ENCODE measurements around the gene SCGB1C1.
"Not testable (repeated sequence)": the region's sequence is repeated elsewhere in the genome, so short reads cannot be mapped to it uniquely, and the experiment has no call there.

The SCGB1C1 gene

DNA sequence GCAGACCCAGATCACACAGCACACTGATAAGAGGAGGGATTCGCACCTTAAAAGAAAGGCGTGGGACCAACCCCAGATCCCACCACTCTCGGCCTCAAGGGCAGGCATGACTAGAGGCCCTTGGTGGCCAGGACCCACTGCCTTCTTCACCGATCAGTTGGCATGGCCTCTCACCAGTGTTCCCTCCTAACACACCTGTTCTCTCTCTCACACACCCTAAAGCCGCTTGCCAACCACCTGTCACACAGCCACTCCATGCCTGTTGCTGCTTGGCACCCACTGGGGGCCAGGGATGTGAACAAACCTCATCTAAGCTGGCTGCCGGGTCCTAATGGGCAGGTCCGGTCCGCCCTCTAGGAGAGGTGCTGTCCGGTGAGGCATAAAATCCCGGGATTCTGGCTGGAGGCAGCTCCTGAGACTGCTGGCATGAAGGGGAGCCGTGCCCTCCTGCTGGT is at the start of gene SCGB1C1:
Gene SCGB1C1 (plus strand): TSS at position 405 of the 455 bp plus-strand sequence. CDS start 22 bp downstream, at position 427.
- DNase-seq = not testable (repeated sequence)

DNA sequence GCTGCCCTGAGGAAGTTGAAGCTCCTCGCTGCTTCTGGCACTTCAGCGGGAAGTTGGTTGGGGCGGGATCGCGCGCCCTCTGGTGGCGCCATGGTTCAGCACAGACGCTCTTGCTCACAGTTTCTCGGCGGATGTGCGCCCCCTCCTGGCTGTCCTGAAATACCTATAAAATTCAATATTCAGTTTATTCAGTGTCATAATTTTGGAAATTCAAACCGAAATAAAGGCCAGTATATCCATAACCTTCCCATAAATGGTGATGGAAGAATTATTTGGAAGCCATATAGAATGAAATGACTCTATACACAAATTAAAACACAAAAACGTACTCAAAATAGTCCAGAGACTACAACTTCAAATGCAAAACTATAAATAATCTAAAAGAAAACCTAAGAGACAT is 12.6 kb upstream of the SCGB1C1 start:
- not testable (repeated sequence) for DNase-seq

DNA sequence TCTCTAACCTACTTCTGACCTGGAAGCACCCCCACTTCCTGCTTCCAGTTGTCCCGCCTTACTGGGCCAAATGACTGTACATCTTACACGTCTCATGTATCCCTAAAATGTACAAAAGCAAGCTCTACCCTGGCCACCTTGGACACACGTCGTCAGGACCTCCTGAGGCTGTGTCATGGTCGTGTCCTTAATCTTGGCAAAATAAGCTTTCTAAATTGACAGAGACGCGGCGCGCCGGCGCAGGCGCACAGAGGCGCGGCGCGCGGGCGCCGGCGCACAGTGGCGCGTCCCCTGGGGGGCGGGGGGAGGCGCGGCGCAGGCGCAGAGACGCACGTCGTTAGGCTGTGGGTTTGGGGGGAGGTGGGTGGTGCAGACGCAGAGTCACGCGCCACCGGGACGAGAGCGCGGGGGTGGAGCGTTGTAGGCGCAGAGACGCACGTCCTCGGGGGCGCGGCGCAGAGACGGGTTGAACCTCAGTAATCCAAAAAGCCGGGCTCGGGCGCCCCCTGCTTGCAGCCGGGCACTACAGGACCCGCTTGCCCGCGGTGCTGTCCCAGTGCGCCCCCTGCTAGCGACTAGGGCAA is 3.6 kb upstream of the SCGB1C1 start:
- DNase-seq = not testable (repeated sequence)

DNA sequence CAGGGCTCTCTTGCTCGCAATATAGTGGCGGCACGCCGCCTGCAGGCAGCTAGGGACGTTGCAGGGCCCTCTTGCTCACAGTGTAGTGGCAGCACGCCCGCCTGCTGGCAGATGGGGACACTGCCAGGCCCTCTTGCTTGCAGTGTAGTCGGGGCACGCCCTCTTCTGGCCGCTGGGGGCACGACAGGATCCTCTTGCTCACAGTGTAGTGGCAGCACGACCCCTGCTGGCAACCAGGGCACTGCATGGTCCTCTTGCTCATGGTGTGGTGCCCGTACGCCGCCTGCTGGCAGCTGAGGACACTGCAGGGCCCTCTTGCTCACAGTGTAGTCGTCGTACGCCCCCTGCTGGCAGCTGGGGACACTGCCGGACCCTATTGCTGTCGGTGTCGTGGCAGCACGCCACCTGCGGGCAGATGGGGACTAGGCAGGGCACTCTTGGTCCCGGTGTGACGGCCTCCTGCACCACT is 3.0 kb upstream of the SCGB1C1 start:
- not testable (repeated sequence) for DNase-seq

DNA sequence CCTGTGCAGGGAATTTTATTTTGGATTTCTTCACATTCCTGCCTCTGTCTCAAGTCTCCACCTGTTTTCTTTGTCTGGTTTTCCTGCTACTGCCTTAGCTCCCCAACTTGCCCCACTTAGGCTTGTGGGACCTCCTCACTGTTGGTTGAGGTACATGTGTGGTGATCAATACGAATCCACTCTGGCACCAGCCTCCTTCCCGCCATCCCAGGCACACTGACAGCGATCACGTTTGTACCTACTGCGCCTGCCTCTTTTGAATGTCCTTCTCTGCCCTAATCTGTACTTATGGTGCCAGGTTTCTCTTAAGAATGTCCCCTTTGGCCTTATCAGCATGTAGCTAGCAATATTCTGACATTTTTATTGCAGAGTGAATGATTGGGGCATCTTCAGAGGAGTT is 2.3 kb upstream of the SCGB1C1 start:
- not testable (repeated sequence) for DNase-seq

DNA sequence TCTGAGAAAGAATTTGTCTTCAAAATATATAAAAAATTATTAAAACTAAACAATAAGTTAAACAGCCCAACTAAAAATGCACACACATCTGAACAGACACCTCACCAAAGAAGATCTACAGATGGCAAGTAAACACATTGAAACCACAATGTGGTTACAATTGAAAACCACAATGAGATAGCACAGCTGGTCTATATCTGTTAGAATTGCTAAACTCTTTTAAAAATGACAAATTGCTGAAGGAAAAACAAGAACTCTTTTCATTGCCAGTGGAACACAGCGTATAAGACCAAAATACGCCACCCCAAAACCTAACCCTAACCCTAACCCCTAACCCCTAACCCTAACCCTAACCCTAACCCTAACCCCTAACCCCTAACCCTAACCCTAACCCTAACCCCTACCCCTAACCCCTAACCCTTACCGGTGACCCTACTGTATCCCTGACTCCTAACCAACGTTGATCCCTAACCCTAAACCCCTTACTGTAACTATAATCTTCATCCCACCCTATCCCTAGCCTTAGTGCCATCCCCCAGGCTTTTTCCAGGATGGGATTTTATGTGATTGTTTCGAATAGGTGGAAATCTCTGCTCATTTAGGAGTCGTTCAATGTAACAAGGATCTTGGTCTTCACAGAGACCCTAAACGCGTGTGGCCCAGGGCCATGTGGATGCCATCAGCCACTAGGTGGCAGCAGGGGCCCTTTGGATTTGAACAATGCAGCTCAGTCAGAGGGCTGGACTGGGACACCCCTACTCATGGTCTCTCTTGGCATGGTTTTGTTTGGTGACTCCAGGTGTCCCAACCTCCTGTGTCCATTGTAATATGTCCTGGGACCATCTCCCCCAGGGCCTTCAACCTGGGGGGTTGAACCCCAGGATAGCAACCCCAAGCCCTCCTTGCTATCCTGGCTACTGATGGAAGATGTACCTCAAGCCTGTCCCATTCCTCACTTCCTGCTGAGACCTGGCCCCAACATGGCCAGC is 1.1 kb upstream of the SCGB1C1 start:
- not testable (repeated sequence) for DNase-seq

DNA sequence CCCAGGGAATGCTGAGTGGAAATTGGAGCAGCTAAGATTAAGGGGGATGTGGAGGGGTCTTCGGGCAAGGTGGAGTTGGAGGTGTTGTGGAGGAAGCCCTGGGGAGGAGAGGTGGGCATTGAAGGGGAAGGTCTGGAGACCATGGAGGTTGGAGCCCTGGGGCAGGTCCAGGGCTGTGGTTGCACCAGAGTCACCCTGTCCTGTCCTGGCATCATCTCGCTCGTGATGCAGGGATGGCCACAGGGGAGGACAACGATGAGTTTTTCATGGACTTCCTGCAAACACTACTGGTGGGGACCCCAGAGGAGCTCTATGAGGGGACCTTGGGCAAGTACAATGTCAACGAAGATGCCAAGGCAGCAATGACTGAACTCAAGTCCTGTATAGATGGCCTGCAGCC is 603 bp downstream of the SCGB1C1 start:
- not testable (repeated sequence) for DNase-seq

DNA sequence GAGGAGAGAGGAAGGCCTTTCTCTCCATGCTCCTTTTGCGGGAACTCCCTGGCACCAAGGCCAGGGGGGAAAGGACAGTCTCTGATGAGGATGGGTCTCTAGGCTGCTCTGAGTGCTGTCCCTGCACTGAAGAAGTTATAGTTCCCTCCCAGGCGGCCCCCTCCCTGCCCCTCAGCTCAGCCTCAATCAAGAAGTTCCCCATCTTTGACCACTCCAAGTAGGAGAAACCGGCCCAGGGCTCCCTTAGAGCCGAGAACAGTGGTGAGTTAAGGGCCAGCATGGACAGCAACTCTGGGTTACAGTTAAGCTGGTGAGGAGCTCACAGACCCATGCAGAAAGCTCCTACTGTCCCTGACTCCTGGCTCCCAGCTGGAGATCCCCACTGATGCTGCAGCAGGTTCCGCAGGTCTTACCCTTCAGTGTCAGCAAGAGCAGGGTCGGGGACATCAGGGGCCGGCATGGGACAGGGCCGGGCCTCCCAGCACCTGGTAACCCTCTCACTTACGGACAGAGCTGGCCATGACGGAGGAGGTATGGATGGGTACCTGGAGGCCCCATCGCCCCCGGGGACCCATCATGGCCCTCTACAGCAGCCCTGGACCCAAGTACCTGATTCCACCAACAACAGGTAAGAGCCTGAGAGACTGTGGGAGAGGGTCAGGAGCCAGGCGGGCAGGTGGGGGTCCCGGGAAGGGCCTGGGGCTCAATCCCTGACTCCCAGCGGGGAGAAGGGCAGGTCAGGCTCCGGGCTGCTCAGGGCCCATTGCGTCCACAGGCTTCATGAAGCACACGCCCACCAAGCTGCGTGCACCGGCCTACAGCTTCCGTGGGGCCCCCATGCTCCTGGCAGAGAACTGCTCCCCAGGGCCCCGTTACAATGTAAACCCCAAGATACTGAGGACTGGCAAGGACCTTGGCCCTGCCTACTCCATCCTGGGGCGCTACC is 4.2 kb downstream of the SCGB1C1 start:
- DNase-seq = no peak

DNA sequence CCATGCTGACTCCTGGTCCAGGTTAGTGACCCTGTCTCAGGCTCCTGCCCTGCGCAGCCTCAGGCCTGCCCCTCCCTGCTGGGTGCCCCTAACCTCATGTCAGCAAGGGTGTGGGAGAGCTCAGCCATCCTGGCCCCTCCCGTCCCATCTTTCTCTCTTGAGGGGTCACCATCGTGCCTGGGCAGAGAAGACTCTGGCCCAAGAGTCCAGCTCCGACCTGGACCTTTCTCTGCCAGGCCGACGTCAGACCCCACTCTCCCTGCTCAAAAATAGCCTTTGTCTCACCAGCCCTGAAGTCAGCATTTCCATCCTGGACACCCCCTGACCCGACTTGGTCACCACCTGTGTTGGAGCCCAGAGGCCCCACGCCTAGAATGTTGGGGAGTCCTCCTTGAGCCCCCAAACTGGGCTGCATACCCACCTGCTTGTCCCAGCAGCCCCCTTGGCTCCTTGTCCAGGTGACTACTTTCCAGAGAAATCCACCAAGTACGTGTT is 4.9 kb downstream of the SCGB1C1 start:
- DNase-seq = no peak

DNA sequence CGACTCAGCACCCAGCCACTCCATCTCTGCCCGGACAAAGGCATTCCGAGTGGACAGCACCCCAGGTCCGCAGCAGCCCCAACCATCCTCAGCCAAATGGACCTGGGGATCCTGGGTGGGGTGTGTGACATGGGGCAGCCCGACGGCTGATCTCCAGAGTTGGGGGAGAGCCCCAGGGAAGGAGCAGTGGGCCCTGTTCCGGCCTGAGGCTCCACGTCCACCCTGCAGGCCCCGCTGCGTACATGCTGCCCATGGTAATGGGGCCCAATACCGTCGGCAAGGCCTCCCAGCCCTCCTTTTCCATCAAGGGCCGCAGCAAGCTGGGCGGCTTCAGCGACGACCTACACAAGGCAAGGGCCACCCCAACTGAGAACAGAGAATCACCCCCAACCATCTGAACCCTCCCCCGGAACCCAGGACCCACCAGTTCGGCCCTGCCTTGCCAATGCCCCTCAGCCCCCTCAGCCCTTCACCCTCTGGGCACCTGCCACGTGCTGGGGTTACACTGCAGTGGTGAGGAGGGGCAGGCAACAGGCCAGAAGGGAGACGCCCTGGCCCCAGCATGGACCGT is 5.4 kb downstream of the SCGB1C1 start:
- DNase-seq = no peak

DNA sequence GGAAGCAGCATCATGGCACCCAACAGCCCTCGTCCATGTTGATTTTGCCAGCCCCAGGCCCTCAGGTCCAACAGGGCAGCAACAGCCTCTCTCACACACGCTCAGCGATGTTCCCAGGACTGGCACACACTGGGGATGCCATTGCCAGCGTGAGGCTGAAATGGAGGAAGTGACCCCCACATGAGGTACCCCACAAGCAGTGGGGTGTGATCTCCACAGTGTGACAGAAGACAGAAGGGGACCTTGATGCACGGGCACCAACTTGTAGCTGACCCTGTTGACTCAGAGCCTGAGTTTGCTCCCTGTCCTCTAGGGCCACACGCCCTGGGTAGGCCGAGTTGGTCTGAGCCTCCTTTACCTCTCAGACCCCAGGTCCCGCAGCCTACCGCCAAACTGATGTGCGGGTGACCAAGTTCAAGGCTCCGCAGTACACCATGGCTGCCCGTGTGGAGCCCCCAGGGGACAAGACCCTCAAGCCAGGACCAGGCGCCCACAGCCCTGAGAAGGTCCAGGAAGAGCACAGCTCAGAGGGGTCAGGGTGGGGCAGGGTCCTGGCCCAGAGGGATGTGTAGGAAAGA is 6.2 kb downstream of the SCGB1C1 start:
- DNase-seq = no peak

DNA sequence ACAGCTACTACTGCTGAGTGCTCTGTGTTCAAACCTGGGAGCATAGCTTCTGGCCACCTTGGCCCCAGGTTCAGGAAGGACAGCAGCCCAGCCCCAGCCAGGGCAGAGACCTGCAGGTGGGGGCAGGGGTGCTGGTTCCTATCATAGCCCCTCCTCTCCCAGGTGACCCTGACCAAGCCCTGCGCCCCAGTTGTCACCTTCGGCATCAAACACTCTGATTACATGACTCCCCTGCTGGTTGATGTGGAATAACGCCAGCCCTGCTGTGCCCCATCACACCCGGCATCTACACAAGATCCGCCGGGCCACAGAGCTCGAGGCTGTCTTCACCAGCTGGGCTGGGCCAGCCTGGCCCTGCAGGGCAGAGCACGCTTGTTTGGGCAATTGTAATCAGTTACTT is 6.9 kb downstream of the SCGB1C1 start:
- no peak for DNase-seq

DNA sequence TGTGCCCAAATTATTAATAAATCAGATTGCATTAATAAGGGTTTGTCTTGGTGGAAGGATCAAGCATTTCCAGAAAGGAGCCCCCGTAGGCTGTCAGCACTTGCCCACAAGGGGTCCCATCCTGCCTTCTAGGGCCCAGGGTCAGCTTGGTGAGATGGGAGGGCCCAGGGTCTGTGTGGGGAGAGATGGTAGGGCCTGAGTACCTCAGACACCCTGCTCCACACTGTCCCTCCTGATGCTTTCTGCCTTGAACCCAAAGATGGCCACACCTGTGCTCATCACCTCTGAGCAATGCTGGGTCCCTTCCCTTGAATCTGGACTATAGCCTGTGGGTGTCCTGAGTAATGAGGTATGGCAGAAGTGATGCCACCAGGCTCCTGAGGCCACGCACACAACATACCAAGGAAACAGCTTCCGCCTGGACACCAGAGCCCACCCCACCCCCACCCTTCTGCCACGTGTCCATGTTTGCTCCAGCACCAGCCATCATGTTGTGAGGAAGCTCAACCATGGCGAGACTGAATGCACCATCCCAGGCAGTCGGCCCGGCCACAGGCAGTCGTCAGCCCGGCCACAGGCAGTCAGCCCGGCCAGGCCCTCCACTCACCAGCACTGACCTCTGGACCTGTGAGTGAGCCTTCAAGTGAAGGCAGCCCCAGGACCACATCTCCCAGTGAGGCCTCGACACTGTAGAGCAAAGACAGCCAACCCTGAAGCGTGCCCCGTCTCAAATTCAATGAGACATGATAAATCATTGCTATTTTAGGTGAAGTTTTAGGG is 7.5 kb downstream of the SCGB1C1 start:
- DNase-seq = no peak

DNA sequence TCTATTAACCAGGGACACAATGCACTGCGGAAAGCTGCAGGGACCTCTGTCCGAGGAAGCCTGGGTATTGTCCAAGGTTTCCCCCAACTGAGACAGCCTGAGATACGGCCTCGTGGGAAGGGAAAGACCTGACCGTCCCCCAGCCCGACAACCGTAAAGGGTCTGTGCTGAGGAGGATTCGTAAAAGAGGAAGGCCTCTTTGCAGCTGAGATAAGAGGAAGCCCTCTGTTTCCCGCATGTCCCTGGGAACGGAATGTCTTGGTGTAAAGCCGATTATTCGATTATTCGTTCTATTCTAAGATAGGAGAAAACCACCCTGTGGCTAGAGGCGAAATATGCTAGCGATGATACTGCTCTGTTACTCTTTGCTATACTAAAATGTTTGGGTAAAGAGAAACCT is 9.1 kb downstream of the SCGB1C1 start:
- no peak for DNase-seq

DNA sequence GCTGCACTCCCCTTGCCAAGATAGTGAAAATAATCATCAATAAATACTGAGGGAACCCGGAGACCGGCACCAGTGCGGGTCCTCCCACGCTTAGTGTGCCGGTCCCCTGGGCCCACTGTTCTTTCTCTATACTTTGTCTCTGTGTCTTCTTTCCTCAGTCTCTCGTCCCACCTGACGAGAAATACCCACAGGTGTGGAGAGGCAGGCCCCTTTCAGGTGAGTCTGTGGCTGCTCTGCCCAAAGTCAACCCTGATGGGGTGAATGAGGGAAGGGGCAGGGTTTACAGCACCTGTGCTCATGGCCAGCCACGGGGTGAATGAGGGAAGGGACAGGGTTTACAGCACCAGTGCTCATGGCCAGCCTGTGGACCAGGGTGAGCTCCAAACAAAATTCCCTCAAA is 9.6 kb downstream of the SCGB1C1 start:
- DNase-seq = no peak

DNA sequence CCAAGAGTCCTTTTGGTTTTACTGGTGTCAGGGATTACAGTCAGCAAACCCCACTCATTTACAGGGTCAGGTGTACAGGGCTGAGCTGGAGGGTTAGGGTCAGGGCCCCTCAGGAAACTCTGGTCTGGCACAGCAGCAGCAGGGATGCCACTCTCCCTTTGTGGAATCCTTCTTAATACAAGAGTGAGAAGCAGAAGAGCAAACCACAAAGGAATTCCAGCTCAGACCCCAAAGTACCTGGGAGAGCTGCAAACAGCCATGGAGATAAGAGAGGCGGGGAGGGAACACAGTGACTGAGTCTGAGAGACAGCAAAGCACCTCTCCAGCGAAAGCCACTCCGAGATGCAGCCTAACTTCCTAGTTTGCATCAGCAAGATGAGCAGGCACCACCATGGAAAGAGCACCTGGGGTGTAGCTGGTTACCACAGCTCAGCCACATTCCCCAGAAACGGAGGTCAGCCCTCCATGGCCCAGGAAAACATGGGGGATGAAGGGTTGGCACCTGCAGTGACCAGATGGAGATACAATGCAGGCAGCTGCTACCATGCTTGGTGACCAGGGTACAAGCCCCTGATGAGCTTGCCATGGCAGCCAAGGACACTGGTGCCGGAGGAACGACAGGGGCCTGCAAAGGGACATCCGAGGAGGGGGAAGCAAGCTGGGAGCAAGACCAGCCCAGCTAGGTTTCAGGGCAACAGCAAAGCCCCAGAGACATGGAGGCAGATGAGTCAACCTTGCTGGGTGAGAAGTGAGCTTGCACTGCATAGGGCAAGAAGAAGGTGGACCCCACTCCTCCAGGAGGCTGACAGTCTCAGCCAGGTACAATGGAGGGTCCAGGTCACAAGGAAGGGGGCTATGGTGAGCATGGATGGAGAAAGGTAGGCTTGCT is 10.4 kb downstream of the SCGB1C1 start:
- DNase-seq = no peak

DNA sequence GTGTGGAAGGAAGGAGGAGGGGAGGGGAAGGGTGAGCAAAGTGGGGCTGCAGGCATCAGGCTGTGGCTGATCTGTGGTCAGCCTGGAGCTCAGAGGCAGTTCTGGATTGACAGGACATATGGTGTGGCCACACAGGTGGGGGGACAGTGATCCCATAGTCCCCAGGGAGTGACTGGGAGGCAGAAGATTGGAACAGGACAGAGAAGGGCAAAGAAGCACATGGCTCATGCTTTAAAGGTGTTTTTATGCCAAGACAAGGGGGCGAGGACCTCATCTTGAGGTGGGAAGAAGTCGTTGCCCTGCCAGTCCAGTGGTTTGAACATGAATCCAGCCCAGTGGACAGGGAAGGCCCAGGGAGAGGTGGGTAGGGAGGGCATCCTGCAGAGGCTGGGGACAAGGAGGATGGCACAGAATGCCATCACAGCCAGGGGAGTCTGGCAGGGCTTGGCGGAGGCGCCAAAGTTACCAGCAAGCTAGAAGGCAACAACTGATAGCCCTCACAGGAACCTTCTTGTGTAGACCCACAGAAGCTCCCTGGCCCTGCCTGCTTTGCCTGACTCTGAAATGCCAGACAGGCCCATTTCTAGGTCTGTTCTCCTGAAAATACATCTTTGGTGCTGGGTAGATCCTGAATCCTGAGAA is 11.2 kb downstream of the SCGB1C1 start:
- DNase-seq = no peak

DNA sequence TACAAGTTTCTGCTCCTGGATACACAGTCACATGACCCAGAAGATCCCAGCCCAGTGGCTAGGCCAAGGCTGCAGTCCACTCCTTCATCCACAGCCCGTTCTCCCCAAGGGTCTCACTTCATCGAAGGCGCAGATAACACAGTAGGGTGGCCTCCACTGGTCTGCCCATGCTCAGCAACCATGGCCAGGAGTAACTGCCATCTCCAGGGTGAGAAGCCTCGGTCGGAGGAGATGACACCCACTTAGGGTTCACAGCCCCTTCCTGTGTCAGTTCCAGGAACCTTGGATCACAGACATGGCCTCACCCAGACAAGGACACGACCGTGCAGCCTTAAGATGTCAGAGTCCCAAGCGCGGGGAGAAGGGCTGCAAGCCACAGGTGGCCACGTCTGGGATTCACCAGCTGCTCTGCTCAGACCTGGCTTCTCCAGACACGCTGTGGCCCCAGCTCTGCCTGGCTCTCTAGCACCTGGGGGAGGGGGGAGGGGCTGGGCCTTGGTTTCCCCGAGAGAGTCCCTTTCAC is 11.8 kb downstream of the SCGB1C1 start:
- DNase-seq = no peak

All from hippocampal formation (tissue), 2 donors.